ENCODE measurements around the gene MFF. TPM values are rescaled to one million over a fixed set of nuclear protein-coding genes. Genes with fewer than 3 reads are reported as not detected.

MFF gene
- polyA plus RNA-seq, 12 donors: 58.5 to 91.2 (median 80.7) TPM; not detected in 1

DNA sequence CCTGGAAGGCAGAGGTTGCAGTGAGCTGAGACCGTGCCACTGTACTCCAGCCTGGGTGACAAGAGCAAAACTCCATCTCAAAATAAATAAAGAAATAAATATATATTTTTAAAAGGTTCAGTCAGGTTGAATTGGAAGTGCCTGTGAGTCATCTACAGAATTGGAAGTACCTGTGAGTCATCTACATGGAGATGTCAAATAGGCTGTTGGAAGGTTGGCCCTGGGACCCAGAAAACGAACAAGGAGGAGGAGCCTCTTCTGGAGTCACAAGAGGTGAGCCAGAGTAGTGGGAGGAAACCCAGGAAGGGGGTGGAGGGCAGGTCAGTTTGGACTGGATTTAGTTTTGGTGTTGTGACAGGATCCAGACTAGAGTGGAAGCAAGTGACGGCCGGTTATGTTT lies 77.9 kb downstream of the MFF start:
- DNase-seq: no peak

DNA sequence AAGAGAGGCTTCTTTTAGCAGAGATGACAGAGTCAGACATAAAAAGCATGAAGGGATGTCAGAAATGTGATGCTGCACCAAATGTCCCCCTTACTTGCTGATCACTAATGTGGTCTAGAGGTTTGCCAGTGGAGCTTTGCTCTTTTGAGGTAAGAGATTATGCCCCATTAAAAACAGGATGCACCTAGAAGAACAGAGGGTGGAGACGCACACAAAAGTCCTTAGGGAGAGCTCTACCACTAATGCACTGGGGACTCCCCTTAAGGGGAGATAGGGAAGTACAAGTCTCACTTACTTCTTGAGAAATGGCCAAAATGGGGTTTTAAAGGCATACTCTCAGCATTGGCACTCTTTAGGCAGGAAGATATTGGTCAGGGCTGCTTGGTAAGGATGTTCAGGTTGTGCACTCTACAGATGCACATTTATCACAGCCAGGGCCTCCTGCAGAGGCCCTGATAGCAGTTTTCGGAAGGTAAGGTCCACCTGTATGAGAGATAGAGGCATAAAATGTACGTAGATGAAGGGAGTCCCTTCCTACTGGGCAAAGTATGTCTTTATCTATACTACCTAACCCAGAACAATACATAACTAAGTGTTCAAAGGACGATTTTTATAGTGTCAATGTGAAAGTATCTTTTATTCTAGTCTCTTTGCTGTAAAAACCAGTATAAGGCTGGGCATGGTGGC lies 79.7 kb downstream of the MFF start:
- DNase-seq: no peak

DNA sequence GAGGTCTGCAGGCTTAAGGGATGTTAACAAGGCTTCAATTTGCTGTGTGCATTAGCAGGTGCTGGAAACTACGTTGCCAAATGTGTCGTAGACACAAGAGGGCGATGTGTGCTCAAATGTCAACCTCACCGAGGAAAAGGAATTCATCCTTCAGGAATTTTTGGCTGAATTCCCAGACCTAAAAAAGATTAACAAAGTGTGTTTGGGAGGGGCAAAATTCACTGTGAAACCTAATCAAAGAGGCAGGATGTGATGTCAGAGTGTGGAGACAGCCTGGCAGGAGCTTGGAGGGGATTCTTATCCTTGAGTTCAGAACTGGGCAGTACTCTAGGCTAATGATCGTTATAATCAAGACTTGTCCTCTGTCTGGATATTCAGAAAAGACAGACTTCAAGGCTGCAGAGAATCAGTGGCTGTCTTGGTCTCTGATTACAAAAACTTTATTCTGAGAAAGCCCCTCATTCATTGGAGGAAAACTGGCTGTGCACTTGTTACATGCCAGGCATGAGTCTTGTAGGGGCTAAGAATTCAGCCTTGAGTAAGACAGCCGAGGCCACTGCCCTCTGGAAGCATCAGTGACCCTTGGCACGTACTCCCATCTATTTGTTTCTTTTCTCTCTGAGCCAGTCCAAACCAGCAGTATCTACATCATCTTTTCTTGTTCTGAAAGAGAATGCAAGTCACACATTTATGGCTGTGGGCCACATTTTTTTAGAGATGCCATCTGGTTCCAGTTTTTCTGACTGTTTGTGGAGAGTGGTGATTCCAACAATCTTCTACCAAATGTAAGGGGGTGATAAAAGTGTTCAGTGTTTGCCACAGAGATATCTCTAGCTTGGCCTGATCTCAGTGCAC lies 81.4 kb downstream of the MFF start:
- DNase-seq: peak; percentile 79

Other genes starting within 250 kb of the MFF start
- gene COL4A4, start 161.0 kb upstream of the MFF start, polyA plus RNA-seq (ENCODE audit: insufficient read length in 12 of 12): under 1 TPM in 10 of 12 donors, not detected in 2; 0.04 to 0.43 (median 0.16) TPM
- under 1 TPM in 10 of 12 donors, not detected in 2; 0.06 to 0.47 (median 0.19) TPM for gene COL4A3, start 160.6 kb upstream of the MFF start, polyA plus RNA-seq (ENCODE audit: insufficient read length in 12 of 12)
- gene TM4SF20, start 54.1 kb downstream of the MFF start, polyA plus RNA-seq (ENCODE audit: insufficient read length in 12 of 12): 10 to 100 TPM in 1 of 12 donors, under 1 TPM in 2, not detected in 9; 0.07 to 30.8 (median 0.11) TPM
- not detected for gene SCYGR1, start 62.7 kb downstream of the MFF start, polyA plus RNA-seq (ENCODE audit: insufficient read length in 12 of 12)
- 10 to 100 TPM in 11 of 12 donors, not detected in 1; 32.9 to 62.8 (median 52.1) TPM for gene AGFG1, start 146.9 kb downstream of the MFF start, polyA plus RNA-seq (ENCODE audit: insufficient read length in 12 of 12)

Data from muscle of arm (tissue), 12 donors.